Activated CD4-positive, alpha-beta T cell treated with anti-CD3 and anti-CD28 coated beads, Interleukin-2, amount 50 U/mL, for 4 hours (primary cell): Measurements from ENCODE around the gene EEPD1.
"Not testable (repeated sequence)": the region's sequence is repeated elsewhere in the genome, so short reads cannot be mapped to it uniquely, and the experiment has no call there.

ENCODE experiments used
- DNase-seq, 2 experiments: peaks; one replicate each; pipeline ENCODE4 v3.0.0-alpha.2; 2020

Gene EEPD1

DNA sequence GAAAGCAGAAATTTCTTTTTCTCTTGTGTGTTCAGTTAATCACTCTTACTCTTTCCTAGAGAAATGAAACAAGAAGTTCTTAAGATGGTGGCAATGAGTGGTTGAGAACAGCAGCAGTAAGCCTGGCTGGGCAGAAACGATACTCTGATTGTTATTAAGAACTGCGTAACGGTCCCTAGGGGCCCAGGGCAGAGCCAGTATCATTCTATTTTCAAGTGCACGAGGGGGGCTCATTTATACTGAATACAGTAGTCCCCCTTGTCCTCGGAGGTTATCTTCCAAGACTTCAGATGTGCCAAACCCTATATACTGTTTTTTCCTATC, 64.9 kb downstream of the EEPD1 start:
- DNase-seq = no peak

DNA sequence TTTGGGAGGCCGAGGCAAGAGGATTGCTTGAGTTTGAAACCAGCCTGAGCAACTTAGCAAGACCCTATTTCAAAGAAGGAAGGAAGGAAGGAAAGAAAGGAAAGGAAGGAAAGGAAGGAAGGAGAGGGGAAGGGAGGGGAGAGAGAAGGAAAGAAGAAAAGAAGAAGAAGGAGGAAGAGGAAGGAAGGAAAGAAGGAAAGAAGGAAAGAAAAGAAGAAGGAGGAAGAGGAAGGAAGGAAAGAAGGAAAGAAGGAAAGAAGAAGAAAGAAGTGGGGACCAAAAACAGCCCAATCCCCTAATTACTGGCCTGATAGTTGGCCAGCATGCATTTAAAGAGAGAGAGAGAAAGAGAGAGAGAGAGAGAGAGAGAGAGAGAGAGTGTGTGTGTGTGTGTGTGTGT, 66.4 kb downstream of the EEPD1 start:
- no peak for DNase-seq

DNA sequence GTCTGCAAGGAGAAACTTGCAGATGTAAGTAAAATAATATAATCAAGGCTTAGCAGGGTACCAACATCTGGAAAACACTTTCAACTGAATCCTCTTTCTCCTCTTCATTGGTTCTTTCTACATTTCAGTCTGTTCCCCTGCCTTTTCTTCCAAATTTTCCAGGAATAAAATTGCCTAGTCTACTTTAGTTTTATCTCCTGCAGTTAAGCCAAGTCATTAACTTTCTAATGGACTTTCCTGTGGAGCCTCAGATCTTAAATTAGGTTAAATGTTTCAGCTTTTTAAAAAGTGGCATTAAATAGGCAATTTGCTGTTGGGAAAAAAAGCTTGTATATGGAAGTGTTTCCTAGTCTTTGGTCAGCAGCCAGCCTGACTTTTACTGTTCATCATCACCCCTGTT, 70.8 kb downstream of the EEPD1 start:
- no peak for DNase-seq

DNA sequence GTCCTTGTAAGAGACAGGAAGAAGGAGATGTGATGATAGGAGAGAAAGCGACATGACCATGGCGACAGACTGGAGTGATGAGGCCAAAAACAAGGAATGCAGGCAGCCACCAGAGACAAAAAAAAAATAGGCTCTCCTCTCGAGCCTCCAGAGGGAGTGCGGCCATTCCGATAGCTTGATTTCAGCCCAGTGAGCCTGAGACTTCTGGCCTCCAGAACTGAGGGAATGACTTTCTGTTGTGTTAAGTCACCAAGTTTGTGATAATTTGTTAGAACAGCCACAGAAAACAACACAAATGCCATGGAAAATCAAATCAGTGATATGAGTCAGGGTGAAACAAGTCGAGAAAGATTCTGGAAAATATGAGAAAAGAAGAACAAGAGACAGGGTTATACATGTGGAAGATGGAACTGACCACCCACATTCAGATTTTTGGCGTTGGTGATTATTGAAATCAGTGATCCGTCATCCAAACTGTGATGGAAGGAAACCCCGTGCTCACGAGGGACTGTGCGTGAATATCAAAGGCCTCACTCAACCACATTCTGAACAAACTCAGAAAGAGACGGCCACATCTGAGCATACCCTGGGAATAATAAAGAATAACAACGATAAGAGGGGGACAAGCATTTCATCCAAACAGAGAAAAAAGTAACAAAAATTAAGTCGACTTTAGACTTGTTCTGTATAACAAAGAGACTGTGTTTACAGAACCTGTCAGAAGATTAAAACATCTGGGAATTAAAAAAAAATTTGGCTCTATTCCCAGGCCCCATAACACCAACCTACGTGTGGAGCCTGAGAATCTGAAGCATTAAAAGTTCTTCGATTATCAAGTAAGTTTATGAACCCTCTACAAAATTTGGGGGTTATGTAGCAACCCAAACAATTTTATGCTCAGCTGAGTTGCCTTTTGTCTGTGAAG, 72.1 kb downstream of the EEPD1 start:
- no peak for DNase-seq

DNA sequence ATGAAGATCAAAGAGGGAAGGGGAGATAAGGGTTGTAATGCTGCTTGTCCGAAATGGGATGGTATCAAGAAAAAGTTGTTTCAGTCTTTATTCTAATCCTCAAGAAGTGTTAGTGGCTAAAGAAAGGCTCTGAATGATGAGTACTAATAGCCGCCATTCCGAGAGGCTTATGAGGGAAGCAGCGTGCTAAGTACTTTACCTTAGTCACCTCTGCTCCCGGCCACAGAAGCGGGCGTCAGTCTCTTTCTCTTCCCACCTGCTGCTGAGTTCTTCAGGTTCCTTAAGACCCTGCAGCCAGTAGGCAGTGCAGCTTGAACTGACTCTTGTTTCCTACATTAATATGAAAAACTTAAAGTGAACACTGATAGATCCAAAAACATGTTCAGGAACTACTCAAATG, 73.1 kb downstream of the EEPD1 start:
- DNase-seq = no peak

DNA sequence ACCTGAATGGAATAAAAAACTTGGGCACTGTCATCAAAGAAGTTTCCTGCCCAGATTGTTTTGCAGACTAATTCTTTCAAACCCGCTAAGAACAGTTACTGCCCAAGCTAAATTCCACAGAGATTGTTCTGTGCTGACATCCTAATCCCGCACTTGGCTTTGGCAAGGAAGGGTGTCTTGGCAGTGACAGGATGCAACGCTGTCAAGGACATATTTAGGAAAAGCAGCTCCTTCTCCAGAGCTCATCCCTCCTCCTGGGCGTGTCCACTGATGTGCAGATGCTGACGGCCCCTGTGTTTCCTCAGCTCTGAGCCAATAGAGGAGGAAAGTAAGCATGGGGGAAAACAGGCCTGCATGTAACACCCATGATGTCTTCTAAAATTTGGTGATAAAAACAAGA, 74.2 kb downstream of the EEPD1 start:
- no peak for DNase-seq

DNA sequence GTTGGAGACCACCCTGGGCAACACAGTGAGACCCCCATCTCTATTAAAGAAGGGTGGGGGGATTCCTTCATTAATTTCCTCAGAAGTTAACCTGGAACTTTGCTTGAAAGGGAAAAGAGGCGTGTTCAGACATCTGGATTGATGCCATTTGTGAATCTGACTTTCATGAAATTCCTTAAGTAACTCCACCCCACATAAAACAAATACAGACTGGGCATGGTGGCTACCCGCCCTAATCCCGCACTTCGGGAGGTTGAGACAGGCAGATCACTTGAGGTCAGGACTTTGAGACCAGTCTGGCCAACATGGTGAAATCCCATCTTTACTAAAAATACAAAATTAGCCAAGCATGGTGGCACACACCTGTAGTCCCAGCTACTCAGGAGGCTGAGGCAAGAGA, 75.0 kb downstream of the EEPD1 start:
- DNase-seq = no peak

DNA sequence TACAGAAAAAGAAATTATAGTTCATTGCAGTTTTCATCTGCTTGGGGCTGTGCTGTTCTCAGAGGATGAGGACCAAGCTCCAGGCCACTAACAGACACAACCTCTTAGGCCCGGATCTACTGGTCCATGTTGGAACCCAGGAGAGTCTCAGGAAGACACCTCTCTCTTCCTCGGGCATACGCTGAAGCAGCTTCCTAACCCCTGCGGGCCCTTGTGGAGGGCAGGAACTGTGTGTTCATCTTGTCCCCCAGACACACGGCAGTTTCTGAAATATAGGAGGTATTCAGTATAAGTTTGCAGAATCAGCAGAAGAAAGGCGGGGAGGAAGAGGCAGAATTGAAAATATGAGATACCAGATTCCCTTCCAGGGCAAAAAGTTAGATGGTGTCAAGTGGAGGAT, 78.4 kb downstream of the EEPD1 start:
- DNase-seq = no peak

DNA sequence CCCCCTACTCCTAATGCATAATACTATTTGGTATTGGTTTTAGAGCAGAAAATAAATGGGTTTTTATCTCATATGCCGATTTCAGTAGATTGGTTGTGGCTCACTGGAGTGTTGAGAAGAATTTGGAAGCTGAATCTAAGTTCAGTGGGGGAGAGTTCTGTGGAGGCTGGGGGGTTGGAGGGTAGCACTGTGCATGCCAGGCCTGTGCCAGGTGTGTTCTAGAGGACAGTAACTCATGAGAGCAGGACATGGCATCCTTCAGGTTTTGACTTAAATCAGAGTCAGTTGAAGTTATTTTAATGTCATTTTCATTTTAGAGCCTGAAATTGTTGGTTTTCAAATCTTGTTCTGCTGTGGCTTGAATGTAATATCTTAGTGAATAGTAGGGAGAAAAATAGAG, 79.5 kb downstream of the EEPD1 start:
- no peak for DNase-seq

DNA sequence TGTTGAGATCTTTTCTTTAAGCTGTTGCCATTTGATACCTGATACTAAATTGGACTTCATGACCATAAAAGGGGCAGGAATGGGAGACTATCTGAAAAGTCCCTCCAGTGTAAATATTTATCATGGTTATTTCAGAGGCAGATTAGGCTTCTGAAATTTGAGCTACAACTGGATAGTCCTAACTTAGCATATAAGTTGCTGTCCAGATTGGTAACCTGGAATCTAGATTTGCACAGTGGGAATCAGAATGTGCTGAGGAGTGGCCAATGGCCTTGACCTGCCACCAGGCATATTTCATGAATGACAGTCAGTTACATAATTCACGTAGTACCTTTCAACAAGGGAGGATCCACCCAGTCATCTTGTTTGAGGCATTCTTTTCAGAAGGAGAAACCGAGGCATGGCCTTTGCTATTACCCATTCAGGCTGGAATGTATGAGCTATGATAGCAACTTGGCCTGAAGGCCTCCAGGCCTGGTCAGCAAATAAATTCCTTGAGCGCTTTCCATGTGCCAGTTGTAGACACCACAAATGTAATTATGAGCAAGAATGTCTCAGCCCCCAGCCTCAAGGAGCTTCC, 80.0 kb downstream of the EEPD1 start:
- no peak for DNase-seq

DNA sequence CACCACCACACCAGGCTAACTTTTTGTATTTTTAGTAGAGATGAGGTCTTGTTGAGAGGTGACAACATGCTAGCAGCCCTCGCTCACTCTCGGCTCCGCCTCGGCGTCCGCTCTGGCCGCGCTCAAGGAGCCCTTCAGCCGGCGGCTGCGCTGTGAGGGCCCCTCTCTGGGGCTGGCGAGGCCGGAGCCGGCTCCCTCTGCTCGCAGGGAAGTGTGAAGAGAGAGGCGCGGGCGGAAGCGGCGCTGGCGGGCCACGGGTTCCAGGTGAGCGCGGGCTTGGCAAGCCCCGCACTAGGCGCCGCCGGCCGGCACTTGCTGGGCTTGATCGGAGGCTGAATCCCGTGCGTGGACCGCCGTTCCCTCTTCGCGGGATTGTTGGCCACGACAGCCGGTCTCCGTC, 83.0 kb downstream of the EEPD1 start:
- DNase-seq = no peak

DNA sequence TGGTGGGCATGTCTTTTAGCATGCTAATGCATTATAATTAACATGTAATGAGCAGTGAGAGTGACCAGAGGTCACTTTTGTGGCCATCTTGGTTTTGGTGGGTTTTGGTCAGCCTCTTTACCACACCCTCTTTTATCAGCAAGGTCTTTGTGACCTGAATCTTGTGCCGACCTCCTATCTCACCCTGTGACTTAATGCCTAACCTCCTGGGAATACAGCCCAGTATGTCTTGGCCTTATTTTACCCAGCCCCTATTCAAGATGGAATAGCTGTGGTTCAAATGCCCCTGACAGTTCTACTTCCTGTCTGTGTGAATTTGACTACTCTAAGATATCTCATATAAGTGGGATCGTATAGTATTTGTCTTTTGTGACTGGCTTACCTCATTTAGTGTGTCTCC, 85.1 kb downstream of the EEPD1 start:
- no peak for DNase-seq

DNA sequence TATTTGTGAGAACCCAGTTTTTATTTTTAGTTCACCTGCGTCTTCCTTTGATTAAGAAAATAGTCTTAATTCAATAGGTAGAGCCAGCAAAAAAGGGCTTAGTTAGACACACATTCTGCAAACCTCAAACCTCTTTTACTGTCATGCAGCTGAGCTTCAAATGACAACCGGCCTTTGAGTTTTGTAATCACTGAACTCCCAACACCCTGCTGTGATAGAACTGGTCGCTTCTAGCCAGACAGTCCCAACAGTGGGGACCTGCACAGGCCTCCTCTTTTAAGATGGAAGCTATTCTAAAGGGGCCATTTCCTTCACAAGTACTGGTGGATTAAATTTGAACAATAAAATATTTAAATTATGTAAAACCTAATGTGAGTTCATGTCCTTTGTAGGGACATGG, 90.3 kb downstream of the EEPD1 start:
- DNase-seq = not testable (repeated sequence)

DNA sequence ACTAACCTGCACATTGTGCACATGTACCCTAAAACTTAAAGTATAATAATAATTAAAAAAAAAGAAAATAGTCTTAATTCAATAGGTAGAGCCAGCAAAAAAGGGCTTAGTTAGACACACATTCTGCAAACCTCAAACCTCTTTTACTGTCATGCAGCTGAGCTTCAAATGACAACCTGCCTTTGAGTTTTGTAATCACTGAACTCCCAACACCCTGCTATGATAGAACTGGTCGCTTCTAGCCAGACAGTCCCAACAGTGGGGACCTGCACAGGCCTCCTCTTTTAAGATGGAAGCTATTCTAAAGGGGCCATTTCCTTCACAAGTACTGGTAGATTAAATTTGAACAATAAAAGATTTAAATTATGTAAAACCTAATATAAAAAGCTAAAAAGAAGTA, 90.9 kb downstream of the EEPD1 start:
- not testable (repeated sequence) for DNase-seq

DNA sequence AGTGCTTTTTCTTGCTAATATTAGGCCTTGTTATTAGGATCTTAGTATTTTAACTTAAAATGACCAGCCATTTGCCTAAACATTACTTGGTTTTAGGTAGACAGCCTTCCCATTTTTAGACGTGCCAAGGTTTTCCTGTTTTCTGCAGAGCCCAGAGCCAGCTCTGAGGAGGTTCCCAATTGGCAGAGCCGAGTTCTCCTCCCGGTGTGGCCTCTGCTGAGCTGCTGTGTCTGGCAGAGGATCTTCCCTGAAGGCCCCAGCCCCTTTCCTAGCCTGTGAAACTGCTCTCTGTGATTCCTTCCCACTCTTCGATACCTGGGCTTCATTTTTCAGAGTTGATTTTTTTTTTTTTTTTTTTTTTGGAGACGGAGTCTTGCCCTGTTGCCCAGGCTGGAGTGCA, 91.4 kb downstream of the EEPD1 start:
- DNase-seq = no peak

DNA sequence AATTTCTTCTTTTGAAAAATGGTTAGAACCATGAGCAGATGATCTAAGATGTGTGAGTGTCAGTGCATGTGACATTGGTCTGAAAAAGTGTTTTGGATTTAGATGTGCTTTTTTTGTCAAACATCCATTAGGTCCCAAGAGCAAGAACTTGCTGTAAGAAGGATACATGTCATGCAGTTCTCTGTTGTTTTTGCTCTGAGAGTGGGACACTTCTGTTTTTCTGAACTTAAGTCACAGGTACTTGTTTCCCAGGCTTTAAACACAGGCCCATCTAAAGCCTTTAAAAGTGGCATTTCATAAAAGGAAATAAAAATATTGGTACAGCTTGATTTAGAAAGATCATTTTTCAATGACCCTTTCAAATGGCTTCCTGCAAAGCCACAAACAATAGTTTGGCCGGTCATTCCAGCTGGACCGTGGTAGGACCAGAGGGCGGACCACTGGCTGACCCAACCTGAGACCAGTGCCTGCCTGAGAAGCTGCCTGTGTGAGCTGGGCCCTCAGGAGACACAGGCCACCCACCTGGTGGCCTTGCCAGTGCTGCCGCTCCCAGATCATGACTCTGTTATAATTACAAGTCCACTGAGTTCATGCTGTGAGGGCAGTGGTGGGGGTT, 92.7 kb downstream of the EEPD1 start:
- DNase-seq = no peak

DNA sequence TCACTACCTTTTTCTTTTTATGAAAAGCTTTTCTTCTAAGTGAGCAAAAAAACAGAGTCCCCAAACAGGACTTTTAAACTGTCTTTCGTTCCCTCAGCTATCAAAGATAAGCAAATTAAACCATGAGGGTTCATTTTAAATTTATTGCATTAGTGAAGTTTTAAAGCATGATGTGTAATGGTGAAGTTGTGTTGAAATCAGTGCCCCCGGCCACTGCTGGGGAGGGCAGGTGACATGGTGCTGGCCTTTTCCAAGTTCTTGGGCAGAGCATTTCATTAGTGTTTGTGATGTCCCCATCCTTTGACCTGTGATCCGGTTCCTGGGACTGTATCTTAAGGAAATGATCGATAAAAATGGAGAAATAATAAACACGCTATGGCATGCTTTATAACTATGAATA, 96.0 kb downstream of the EEPD1 start:
- no peak for DNase-seq

DNA sequence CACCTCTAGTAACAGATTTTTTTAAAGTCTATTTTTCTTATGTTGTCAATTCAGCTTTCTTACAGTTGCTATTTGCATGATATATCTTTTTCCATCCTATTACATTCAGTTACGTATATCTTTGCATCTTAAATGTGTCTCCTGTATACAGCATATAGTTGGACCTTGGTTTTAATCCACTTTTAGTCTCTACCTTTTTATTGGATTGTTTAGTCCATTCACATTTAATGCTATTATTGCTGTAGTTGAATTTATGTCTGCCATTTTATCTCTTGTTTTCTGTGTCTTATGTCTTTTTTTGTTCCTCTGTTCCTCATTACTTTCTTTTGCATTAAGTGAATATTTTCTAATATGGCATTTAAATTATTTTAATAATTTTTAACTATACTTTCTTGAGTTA, 100.6 kb downstream of the EEPD1 start:
- DNase-seq = no peak

DNA sequence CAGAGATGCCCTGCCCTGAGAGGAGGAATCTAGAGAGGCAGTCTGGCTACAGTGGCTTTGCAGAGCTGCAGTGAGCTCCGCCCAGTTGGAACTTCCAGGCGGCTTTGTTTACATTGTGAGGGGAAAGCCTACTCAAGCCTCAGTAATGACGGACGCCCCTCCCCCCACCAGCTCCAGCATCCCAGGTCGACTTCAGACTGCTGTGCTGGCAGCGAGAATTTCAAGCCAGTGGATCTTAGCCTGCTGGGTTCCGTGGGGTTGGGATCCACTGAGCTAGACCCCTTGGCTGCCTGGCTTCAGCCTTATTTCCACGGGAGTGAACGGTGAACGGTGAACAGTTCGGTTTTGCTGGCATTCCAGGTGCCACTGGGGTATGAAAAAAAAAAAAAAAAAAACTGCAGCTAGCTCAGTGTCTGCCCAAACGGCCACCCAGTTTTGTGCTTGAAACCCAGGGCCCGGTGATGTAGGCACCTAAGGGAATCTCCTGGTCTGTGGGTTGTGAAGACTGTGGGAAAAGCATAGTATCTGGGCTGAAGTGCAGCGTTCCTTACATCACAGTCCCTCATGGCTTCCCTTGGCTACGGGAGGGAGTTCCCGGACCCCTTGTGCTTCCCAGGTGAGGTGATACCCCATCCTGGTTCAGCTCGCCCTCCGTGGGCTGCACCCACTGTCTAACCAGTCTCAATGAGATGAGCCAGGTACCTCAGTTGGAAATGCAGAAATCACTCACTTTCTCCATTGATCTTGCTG, 105.6 kb downstream of the EEPD1 start:
- DNase-seq = not testable (repeated sequence)

DNA sequence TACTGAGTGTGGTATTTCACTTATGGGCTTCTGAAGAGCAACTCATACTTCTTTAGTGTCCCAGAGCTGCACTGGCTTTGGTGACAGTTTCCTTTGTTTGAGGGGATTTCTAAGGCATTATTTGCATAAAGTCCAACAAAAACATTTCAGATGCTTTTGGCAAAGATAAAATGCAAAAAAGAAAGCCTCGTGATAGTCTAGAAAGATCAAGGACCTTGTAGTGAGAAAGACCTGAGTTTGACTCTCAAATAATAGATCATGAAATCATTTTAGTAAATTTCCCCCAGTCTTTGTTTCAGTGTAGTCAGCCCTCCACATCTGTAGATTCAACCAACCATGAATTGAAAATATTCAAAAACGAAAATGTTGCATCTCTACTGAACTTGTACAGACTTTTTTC, 107.4 kb downstream of the EEPD1 start:
- DNase-seq = no peak

DNA sequence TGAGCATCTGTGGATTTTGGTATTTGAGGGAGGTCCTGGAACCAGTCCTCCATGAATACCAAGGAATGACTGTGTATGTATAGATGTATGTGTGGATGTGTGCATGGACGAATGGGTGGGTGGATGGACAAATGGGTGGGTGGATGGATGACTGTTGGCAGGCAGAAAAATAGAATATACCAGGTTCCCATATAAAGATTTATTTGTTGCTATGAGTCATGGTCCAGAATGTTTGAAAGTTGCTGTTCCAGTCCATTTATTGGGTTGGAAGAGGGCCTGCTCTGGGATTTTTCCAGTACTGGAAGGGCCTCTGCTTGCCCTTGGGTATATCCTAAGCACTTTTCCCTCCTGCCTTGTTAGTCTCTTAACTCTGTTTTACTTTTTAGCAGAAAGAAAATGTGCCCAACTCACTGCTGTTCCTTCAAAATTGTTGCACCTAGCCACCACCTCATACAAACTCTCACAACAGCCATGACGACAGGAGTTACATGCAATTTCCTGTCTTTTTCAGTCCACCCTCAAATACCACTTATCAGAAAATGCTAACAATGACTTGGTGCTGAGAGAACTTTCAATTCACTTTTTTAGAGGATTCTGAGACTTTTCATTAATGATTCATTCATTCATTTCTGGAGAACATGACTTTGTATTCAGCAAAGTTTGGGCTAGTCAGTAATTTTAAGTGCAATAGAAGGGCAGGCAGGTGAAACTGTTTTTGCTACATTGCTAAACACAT, 108.1 kb downstream of the EEPD1 start:
- DNase-seq = no peak

DNA sequence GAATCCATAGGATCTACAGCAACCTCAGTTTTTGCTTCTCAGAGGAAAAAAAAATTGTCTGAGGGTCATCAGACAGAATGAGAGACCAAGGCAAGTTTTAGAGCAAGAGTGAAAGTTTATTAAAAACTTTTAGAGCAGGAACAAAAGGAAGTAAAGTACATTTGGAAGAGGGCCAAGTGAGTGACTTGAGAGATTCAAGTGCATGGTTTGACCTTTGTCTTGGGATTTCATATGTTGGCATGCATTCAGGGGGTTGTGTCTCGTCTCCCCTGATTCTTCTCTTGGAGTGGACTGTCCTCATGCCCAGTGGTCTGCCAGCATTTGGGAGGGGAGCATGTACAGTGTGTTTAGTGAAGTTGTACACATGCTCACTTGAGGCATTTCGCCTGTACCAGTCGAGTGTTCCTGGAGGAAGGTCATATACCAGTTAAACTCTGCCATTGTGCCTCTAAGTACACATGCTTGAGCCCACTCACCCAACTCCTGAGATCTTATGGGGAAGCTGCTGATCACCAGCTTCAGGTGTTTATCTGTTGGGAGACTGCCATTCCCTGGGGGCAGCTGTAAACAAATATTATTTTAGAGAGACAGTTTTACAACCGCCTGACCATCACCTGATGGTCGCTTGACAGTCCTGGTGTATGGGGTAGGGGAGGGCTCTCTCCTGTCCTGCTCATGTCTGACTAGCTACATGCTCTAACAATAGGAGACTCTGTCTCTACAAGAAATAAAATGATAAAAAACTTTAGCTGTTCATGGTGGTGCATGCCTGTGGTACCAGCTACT, 109.4 kb downstream of the EEPD1 start:
- no peak for DNase-seq
